ENCODE results near the gene NECTIN2.
"Not testable (repeated sequence)": the region's sequence is repeated elsewhere in the genome, so short reads cannot be mapped to it uniquely, and the experiment has no call there.

NECTIN2 gene

GRCh38 chr19:44851427-44851826, 5.3 kb downstream of the NECTIN2 start:
- DNase-seq (ENCODE audit: low read depth in 3 of 3), result no peak

- no peak for DNase-seq (ENCODE audit: low read depth in 3 of 3)
These were observed 9.5 kb downstream of the NECTIN2 start for GRCh38 chr19:44855606-44856005.

GRCh38 chr19:44856421-44857083, 10.5 kb downstream of the NECTIN2 start:
- no peak for DNase-seq (ENCODE audit: low read depth in 3 of 3)

GRCh38 chr19:44857837-44858236, 11.7 kb downstream of the NECTIN2 start:
- no peak for DNase-seq (ENCODE audit: low read depth in 3 of 3)

- DNase-seq (ENCODE audit: low read depth in 3 of 3), result not testable (repeated sequence)
These were observed 15.5 kb downstream of the NECTIN2 start for GRCh38 chr19:44861576-44861975.

- DNase-seq (ENCODE audit: low read depth in 3 of 3), result no peak
These were observed 17.9 kb downstream of the NECTIN2 start for GRCh38 chr19:44863990-44864389.

- DNase-seq (ENCODE audit: low read depth in 3 of 3), result no peak
These were observed 19.2 kb downstream of the NECTIN2 start for GRCh38 chr19:44865196-44865767.

- DNase-seq (ENCODE audit: low read depth in 3 of 3), result no peak
These were observed 20.6 kb downstream of the NECTIN2 start for GRCh38 chr19:44866664-44867063.

- DNase-seq (ENCODE audit: low read depth in 3 of 3), result no peak
These were observed 21.5 kb downstream of the NECTIN2 start for GRCh38 chr19:44867578-44867977.

- DNase-seq (ENCODE audit: low read depth in 3 of 3), result no peak
These were observed 23.8 kb downstream of the NECTIN2 start for GRCh38 chr19:44869733-44870470.

- no peak for DNase-seq (ENCODE audit: low read depth in 3 of 3)
These were observed 25.7 kb downstream of the NECTIN2 start for GRCh38 chr19:44871809-44872208.

- no peak for DNase-seq (ENCODE audit: low read depth in 3 of 3)
These were observed 26.6 kb downstream of the NECTIN2 start for GRCh38 chr19:44872661-44873060.

- no peak for DNase-seq (ENCODE audit: low read depth in 3 of 3)
These were observed 28.2 kb downstream of the NECTIN2 start for GRCh38 chr19:44874317-44874716.

GRCh38 chr19:44875666-44876451, 29.8 kb downstream of the NECTIN2 start:
- no peak for DNase-seq (ENCODE audit: low read depth in 3 of 3)

GRCh38 chr19:44876930-44877535, 30.9 kb downstream of the NECTIN2 start:
- no peak for DNase-seq (ENCODE audit: low read depth in 3 of 3)

GRCh38 chr19:44878120-44878865, 32.2 kb downstream of the NECTIN2 start:
- no peak for DNase-seq (ENCODE audit: low read depth in 3 of 3)

- DNase-seq (ENCODE audit: low read depth in 3 of 3), result no peak
These were observed 33.4 kb downstream of the NECTIN2 start for GRCh38 chr19:44879309-44880065.

GRCh38 chr19:44882063-44882462, 36.0 kb downstream of the NECTIN2 start:
- no peak for DNase-seq (ENCODE audit: low read depth in 3 of 3)

GRCh38 chr19:44882619-44883397, 36.7 kb downstream of the NECTIN2 start:
- not testable (repeated sequence) for DNase-seq (ENCODE audit: low read depth in 3 of 3)

- DNase-seq (ENCODE audit: low read depth in 3 of 3), result no peak
These were observed 37.8 kb downstream of the NECTIN2 start for GRCh38 chr19:44883922-44884321.
